HG03457 (cell line): ENCODE results near the gene EEF2.

Experiments
- ATAC-seq: cut with Tn5 transposase; IDR thresholded peaks from one replicate; pipeline ENCODE4 v1.9.1; 2021; ENCODE audit warnings: moderate number of reproducible peaks; ENCODE audit not compliant: unreplicated experiment

The EEF2 gene

DNA sequence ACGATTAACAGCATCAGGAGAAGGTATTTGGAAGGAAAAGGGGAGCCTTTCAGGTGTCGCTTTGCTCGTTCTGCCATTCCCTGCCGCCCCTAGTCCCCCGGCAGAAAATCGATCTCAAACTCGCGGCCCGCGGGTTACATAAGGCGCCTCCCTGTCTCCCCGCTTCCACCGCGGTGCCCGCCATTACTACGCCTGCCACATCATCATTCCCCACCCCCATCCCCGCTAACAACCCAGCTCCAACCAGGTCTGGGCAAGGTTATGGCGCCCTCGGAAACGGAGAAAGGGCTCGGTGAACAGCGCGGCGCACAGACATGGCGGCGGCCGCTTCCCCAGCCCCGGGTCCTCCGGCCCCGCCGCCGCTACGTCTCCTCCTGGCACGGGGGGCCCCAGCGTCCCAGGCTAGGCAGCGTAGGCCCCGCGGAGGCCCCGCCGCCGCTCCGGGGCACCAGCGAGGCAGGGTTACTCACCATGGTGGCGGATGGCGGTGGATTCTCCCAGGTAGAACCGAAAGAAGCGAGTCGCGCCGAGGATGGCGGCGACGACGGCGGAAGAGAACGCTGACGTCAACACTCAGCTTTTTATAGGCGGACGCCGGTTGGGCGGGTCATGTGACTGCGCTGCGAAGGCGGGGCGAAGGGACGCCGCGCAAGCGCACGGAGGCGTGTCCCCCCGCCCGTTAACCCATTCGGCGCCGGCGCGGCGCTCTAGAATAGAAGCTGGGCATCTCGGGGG, at the start of gene EEF2:
Gene EEF2 (minus strand): TSS at position 556 of the 735 bp plus-strand sequence. CDS start 83 bp downstream, at position 473.
- ATAC-seq = peak; percentile 33

DNA sequence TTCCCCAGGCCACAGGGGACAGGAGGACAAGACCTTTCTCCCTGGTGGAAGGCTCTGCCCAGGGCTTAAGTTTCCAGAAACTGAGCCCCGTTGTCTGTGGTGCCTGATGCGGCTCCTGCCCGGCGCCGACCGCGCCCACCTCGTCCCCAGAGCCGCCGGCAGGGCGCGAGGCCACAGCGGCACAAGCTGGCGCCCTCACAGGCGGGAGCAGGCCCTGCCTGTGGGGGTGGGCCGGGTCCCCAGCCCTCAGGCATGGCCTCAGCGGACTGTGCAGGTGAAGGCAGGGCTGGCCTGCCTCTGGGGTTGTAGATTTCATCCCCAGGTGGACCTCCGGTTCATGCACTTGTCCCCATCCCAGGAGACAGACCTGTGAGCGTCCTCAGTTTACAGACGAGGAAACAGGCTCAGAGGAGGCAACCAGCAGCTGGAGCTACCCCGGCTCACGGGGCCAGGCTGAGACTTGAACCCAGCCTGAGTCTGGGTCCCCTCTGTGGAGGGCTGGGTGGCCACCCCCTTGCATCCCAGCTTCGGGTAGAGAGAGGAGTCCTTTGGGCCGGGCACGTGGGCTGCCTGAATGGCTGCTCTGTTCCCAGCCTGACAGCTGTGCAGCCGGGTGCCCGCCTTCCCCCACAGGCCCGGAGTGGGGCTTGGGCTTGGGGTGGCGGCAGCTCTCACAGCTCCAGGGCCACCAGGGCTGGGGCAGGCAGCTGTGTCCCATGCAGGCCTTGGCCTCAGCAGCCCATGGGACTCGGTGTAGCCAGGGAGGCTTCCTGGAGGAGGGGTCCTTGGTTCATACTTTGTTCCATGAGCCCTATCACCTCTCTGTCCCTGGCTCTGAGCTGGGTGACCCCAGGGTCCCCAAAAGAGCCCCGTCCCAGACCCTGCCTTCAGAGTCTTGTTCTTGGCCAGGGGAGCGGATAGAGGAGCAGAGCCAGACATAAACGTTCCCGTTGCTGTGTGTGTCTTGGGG, 49.1 kb upstream of the EEF2 start:
- no peak for ATAC-seq

DNA sequence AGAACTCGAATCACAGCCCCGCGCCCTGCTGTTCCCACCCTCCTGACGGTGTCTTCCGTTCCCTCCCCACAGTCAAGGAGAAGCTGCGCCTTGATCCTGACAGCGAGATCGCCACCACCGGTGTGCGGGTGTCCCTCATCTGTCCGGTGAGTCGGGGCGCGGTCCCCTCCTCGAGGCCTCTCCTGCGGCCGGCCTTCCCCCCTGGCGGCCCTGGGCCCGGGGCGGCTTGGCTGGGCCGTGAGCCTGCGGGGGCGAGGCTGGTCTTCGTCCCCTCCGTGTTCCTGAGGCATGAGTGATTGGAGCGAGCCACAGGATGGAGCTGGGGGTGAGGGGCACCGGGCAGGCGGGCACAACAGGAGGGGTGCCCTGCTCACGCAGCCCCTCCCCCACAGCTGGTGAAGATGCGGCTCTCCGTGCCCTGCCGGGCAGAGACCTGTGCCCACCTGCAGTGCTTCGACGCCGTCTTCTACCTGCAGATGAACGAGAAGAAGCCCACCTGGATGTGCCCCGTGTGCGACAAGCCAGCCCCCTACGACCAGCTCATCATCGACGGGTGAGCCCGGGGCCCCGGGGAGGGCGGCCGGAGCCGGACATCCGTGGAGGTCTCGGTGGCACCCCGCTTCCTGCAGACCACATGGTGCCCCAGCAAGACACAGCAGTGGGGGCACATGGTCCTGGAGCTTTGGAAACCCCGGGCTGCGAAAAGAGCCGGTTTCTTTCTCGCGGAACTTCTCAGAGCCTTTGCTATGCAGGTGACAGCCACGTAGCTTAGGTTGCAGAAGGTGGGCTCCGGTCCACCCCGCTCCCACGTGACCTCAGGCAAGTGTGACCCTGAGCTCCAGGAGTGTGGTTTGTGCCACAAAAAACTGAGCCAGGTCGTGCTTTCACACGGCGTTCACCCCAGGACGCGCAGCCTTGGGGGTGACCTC, 48.0 kb upstream of the EEF2 start:
- ATAC-seq = no peak

DNA sequence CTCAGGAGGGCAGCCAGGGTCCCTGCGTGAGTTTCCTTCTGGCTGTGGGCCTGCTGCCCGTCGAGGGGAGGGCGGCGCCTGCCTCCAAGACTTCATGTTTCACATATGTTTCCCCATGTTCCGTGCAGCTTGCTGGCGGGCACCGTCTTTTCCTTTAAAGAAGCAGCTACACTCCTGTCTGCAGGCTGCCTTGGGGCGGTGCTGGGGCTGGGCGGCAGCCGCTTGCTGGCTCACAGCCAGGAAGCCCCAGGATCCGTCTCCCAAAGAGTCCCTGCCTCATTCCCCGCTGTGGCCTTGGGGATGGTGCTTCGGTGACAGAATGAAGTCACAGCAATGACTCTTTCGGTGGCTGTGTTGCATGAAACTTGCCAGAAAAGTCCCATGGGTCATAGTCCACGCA, 47.2 kb upstream of the EEF2 start:
- ATAC-seq = no peak

DNA sequence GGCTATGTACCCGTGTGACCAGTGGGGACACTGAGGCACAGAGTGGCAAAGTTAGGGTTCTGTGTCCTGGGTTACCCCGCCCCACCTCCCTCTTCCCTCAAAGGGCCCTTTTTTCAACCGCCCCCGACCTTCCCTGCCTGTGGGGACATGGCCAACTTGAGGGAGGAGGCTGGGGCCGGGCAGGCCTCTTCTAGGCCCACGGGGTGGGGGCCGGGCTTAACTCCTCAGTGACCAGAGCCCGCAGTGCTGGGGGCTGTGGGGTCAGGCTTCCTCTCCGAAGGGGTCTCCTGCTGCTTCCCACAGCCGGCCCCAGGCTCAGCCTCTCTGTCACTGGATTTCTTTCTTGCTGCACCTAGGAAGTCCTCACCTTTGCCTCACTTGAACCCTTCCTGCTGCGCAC, 46.2 kb upstream of the EEF2 start:
- ATAC-seq = no peak

DNA sequence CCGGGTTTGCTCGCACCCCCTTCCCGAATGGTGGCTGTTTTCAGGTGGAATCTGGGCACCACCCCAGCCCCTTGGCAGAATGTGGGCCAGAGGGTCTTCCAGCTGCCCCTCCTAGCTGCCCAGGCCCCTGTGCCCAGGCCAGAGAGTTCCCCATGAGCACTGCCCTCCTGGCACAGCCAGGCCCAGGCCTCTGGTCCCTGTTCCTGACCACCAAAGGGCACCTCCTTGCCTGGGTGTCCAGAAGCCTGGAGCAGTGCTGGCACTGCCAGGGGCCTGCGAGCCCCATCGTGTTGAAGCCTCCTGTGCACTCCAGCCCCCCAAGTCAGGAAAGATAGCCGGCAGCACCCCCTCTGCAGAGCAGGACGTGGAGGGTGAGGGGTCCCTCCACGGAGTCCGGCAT, 45.7 kb upstream of the EEF2 start:
- ATAC-seq = no peak

DNA sequence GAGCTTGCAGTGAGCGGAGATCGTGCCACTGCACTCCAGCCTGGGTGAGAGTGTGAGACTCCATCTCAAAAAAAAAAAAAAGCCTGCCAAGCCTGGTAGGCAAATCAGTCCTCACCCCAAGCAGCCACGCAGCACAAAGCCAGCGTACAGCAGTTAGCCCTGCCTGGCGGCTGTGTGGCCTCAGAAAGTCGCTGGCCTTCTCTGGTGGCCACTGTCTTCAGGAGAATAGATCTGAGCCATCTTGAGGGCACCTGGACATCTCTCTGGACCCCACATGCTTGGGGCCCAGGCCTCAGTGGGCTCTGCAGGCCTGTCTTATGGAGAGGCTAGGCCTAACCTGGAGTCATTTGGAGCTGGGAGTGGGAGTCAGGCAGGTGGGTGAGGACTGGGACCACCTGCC, 45.3 kb upstream of the EEF2 start:
- ATAC-seq = no peak

DNA sequence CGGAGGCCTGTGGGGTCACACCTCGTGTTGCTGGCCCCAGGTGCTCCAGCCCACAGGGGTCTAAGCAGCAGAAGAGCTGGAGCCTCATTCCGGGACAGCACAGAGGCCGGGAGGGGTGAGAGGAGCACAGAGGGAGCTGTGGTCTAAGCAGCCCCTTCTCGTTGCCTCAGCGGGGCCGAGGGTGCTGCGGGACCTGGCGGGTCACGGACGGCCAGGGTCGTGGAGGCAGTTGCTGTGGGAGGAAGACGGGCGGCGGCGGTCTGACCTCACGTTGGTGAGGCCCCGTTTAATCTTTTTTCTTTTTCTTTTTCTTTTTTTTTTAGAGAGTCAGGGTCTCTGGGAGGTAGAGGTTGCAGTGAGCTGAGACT, 44.0 kb upstream of the EEF2 start:
- ATAC-seq = no peak

DNA sequence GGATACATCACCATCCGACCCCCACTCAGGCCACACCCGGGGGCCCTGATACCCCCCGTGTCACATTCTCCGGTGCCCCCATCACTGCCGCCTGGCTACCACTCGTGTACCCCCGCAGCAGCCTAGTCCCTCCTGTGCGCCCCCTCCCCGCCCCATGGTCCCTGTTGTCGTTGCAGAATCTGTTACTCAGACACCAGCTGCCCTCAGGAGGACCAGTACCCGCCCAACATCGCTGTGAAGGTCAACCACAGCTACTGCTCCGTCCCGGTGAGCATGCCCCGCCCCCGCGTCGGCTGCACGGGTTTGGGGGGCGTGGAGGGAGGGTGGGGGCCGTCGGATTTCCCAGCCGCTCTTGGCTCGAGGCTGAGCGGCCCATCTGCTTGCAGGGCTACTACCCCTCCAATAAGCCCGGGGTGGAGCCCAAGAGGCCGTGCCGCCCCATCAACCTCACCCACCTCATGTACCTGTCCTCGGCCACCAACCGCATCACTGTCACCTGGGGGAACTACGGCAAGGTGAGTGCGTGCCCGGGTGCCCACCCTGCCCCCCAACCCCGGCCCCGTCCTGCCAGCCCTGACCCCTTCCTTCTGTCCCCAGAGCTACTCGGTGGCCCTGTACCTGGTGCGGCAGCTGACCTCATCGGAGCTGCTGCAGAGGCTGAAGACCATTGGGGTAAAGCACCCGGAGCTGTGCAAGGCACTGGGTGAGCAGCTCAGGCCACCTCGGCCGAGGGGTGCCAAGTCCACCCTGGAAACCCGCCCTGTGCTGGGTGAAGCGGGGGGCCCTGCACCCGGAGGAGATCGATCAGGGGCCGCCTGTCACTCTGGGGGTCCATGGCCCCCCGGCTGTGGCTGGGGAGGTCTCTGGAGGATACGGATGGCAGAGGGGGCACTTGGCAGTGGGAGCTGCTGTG, 43.3 kb upstream of the EEF2 start:
- ATAC-seq = no peak

DNA sequence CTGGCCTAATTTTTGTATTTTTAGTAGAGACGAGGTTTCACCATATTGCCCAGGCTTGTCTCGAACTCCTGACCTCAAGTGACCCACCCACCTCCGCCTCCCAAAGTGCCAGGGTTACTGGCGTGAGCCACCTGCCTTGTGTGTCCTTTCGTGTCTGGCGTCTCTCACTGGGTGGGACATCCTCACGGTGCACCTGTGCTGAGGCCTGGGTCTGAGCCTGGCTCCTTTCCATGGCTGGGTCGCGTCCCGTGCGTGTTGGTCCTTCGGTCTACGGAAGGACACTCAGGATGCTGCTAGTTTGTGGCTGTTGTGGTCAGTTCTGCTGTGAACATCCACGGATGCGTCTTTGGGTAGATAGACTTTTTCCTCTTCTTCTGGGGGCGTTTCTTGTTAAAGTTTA, 41.9 kb upstream of the EEF2 start:
- no peak for ATAC-seq

DNA sequence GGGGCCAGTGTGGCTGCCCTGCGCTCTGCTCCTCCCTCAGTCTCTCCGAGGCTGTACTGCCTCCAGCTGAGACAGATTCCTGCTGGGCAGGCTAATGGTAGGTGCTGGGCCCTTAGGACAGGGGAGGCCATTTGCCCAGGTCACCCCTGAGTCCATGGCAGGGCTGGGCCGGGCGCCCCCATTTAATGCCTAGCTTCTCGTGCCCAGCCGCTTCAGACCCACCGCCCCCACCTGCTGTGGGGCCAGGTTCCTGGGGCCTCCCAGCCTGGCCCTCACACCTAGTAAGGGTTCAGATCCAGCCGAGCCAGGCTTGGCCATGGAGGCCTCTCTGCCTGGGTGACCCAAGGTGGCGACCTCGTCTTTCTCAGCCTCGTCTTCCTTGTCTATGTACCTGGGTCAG, 40.1 kb upstream of the EEF2 start:
- no peak for ATAC-seq

DNA sequence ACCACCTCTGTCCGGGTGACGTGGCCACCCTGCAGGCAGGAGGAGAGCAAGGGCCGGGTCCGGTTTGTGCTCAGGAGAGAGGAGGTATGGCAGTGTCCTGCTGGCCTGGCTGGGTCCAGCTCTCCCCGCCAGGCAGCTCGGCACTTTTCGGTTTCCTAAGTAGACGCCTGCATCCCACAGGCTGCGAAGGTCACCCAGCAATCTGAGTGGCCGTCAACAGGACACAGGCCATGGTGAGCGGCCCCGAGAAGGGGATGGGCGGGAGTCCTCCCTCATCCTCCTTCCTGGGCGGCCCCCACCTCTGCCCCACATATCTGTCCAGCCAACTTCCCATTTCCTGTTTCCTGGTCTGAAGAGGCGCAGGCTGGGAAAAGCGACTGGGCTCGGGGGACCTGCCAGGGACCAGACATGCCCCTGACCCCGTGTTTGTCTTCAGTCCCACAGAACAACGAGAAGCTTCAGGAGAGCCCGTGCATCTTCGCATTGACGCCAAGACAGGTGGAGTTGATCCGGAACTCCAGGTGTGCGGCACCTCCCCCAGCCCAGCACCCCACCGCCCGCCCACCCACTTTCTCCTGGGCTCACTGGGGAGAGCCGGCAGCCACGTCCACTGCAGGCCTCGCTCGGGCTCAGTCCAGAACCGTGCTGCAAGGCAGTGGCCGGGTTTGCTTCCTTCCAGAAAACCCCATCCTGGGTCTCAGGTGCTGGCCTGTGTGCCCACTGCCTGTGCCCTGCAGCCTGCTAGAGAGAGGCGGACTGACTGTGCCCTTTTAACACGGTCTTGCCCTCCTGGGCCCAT, 38.5 kb upstream of the EEF2 start:
- ATAC-seq = no peak

DNA sequence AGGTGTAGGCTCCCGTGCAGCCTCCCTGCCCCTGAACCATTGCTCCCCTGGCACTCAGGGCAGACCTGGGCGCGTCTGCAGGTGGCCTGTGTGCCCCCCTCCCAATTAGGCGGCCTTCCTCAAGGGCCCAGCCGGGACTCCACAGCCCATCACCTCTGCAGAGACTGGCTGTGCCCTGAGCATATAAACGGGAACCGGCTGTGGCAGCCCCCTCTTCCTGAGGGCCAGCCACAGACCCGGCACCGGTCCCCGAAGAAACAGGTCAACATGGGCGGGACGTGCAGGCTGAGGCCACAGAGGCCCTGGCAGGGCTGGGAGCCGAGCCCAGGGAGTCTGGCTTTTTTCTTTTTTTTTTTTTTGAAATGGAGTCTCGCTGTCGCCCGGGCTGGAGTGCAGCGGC, 34.3 kb upstream of the EEF2 start:
- ATAC-seq = no peak

DNA sequence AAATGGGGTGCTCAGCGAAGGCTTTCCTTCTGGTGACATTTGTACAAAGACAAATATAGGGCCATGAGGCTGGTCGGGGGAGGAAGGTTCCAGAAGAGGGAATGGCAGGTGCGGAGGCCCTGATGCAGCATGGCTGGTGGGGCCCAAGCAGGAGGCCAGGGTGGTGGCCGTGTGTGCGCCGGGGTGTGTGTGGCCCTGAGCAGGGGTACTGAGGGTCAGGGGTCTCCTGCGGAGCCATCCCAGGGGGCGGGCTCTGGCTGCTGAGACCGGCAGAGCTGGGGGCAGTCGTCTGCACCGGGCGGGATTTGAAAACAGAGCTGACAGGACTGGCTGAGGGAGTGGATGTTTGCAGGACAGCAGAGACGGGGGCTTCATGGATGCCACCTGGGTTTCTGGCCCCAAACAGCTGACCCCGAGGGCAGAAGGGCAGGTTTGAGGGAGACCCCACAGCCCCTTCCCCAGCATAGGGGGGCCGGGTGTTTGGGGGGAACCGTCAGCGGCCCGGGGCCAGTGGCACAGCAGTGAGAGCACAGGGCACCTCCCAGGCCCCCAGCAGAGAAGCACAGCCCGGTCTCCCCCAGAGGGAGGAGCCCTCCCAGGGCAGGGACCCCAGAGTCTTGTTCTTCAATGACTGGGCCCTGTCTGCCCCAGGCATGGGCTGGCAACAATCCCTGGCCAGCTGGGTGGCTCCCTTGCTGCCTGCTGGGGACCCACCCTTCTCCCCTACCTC, 33.7 kb upstream of the EEF2 start:
- ATAC-seq = no peak

DNA sequence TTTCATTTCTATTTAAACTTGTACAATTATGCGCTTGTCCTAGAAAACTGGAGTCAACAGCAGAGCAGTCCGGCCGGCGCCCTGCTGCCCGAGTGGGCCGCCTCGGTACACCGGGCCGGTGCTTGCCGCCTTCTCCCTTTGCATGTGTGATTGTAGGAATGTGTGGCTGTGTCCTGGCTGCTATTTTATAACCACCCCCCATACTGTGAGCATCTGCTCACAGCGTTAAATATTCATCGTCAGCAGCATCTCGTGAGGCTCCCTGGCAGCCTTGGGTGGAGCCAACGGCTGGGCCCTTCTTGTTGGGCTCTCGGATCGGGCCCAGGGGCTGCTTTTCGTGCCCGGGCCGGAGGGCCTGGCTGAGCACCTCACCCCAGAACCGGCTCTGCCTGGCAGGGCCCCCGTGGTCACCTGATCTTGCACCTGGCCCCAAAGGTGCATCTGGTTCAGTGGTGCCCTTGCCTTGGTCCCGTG, 32.9 kb upstream of the EEF2 start:
- ATAC-seq = no peak

DNA sequence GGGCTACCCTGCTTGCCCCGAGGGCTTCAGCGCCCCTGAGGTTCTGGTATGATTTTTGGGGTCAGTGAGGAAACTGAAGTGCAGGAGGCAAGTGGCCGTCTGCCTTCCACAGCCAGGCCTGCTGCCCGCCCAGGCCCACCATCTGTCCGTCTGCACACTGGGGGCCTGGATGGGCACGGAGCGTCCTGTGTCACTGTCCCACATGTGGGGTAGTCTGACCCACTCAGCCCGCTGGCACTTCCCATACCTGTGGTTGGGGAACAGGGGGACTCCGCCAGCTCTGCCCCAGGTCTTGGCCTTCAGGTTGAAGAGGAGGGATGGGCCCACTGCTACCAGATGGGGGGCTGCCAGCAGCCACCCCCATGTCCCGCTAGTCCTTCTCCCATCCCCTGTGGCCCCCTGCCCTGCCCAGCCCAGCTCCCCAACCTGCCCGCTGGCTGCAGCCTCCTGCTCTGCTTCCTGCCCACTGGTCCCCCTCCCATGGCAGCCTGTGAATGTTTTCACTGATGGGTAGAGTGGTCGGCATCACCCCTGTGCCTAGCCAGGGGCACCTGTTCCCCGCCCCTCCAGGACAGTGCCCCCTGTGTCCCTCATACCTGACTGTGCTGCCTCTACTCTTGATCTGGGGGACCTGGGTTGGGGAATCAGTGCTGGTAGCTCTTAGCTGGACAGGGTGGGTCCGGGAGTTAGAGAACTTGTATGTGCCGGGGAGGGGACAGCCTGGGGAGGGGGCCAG, 31.8 kb upstream of the EEF2 start:
- ATAC-seq = no peak

DNA sequence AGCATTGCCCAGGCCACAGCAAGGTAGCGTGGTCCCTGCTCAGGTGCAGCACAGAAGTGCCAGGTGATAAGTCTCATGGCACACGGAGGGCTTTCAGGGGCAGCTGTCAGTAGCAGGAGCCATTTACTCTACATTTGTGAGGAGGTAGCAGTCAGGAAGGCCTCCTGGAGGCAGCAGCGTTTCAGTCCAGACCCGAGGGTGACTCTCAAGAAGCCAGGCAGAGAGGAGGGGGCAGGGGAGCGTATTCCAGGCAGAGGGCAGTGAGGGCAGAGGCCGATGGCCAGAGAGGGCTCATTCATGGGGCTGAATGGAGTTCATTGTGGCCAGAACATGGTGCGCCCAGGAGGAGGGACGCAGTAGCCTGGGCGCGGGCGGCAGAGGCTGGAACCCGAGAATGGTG, 31.2 kb upstream of the EEF2 start:
- no peak for ATAC-seq
